ENCODE data around the gene MKNK1. TPM values are rescaled to one million over a fixed set of nuclear protein-coding genes. Genes with fewer than 3 reads are reported as not detected.

Gene MKNK1
- total and polyA plus RNA-seq, 8 donors = 21.2 to 182 (median 36.7) TPM

GRCh38 chr1:46650491-46650890, 46.4 kb upstream of the MKNK1 start:
- intact Hi-C loops (cut with DNase I; ENCODE audit: low total_unique reads) = no loop called here
- H3K4me1 ChIP-seq = peaks cover 0 to 6% (median 0%) of the 10 kb centered on the region in 4 donors
- no peaks in the 10 kb centered on the region for H3K27me3 ChIP-seq
- peaks cover 0 to 9% (median 2%) of the 10 kb centered on the region in 4 donors for H3K9me3 ChIP-seq
- H3K4me3 ChIP-seq = no peak overlapping the region
- WGBS, 5 donors = 72 to 98% (median 95%) methylated on average over 3 of the region's 3 CpGs
- peaks cover 14 to 85% (median 75%) of the 10 kb centered on the region in 4 donors for H3K36me3 ChIP-seq
- DNase-seq = no peak
- no peak overlapping the region for H3K27ac ChIP-seq
- no peak for TF ChIP-seq EP300 (IDR thresholded peaks at IDR 0.05)
- no peak for TF ChIP-seq CTCF (IDR thresholded peaks at IDR 0.05)
- TF ChIP-seq POLR2A (IDR thresholded peaks at IDR 0.05) = no peak
- TF ChIP-seq POLR2AphosphoS5 (IDR thresholded peaks at IDR 0.05) = no peak

- WGBS, 5 donors = 97 to 100% (median 100%) methylated on average over 2 of the region's 2 CpGs
- intact Hi-C loops (cut with DNase I; ENCODE audit: low total_unique reads) = no loop called here
- TF ChIP-seq POLR2A (IDR thresholded peaks at IDR 0.05) = no peak
- no peak for TF ChIP-seq EP300 (IDR thresholded peaks at IDR 0.05)
- no peak for TF ChIP-seq POLR2AphosphoS5 (IDR thresholded peaks at IDR 0.05)
- no peak for TF ChIP-seq CTCF (IDR thresholded peaks at IDR 0.05)
- Histone ChIP-seq H3K36me3 (peaks cover 10 to 82% (median 70%) of the 10 kb centered on the region in 4 donors), H3K9me3 (peaks cover 0 to 9% (median 2%) of the 10 kb centered on the region in 4 donors), H3K27ac (no peak overlapping the region), H3K4me3 (no peak overlapping the region), H3K4me1 (peaks cover 0 to 6% (median 0%) of the 10 kb centered on the region in 4 donors), H3K27me3 (no peaks in the 10 kb centered on the region)
- no peak for DNase-seq
Measured at GRCh38 chr1:46649764-46650163, 45.7 kb upstream of the MKNK1 start.

GRCh38 chr1:46647611-46648010, 43.5 kb upstream of the MKNK1 start:
- no peak for DNase-seq
- Histone ChIP-seq H3K36me3 (peaks cover 7 to 64% (median 59%) of the 10 kb centered on the region in 4 donors), H3K4me1 (peaks cover 4 to 16% (median 12%) of the 10 kb centered on the region in 4 donors), H3K4me3 (no peak overlapping the region), H3K27ac (no peak overlapping the region), H3K9me3 (peaks cover 0 to 9% (median 2%) of the 10 kb centered on the region in 4 donors), H3K27me3 (no peaks in the 10 kb centered on the region)
- intact Hi-C loops (cut with DNase I; ENCODE audit: low total_unique reads) = no loop called here
- no peak for TF ChIP-seq EP300 (IDR thresholded peaks at IDR 0.05)
- TF ChIP-seq CTCF (IDR thresholded peaks at IDR 0.05) = no peak
- TF ChIP-seq POLR2A (IDR thresholded peaks at IDR 0.05) = no peak
- TF ChIP-seq POLR2AphosphoS5 (IDR thresholded peaks at IDR 0.05) = no peak
- 95 to 98% (median 96%) methylated on average over 3 of the region's 3 CpGs for WGBS, 5 donors

- no peak for TF ChIP-seq CTCF (IDR thresholded peaks at IDR 0.05)
- TF ChIP-seq POLR2AphosphoS5 (IDR thresholded peaks at IDR 0.05) = no peak
- TF ChIP-seq EP300 (IDR thresholded peaks at IDR 0.05) = no peak
- TF ChIP-seq POLR2A (IDR thresholded peaks at IDR 0.05) = no peak
- H3K4me1 ChIP-seq = peaks cover 4 to 23% (median 16%) of the 10 kb centered on the region in 4 donors
- no peaks in the 10 kb centered on the region for H3K27me3 ChIP-seq
- H3K4me3 ChIP-seq = no peak overlapping the region
- no peak overlapping the region for H3K27ac ChIP-seq
- H3K36me3 ChIP-seq = peaks cover 7 to 64% (median 59%) of the 10 kb centered on the region in 4 donors
- intact Hi-C loops (cut with DNase I; ENCODE audit: low total_unique reads) = no loop called here
- no peak for DNase-seq
- WGBS, 5 donors = 81 to 97% (median 87%) methylated on average over 2 of the region's 2 CpGs
- H3K9me3 ChIP-seq = peaks cover 0 to 9% (median 2%) of the 10 kb centered on the region in 4 donors
Measured at GRCh38 chr1:46646844-46647243, 42.8 kb upstream of the MKNK1 start.

Measured in stomach (tissue), 9 donors.